ENCODE data around the gene CEP72.

CEP72 gene

GRCh38 chr5:608429-609370, 3.4 kb upstream of the CEP72 start:
- H3K79me2 ChIP-seq (ENCODE audit: insufficient read depth, low read length) = peaks cover 17% of the 10 kb centered on the region
- H3K9me3 ChIP-seq (ENCODE audit: insufficient read depth, low read length, severe bottlenecking) = no peaks in the 10 kb centered on the region
- no peak overlapping the region for H3K9ac ChIP-seq (ENCODE audit: low read depth, low read length)
- H3K4me2 ChIP-seq (ENCODE audit: insufficient read depth, low read length) = no peak overlapping the region
- TF ChIP-seq, protein P1, sequence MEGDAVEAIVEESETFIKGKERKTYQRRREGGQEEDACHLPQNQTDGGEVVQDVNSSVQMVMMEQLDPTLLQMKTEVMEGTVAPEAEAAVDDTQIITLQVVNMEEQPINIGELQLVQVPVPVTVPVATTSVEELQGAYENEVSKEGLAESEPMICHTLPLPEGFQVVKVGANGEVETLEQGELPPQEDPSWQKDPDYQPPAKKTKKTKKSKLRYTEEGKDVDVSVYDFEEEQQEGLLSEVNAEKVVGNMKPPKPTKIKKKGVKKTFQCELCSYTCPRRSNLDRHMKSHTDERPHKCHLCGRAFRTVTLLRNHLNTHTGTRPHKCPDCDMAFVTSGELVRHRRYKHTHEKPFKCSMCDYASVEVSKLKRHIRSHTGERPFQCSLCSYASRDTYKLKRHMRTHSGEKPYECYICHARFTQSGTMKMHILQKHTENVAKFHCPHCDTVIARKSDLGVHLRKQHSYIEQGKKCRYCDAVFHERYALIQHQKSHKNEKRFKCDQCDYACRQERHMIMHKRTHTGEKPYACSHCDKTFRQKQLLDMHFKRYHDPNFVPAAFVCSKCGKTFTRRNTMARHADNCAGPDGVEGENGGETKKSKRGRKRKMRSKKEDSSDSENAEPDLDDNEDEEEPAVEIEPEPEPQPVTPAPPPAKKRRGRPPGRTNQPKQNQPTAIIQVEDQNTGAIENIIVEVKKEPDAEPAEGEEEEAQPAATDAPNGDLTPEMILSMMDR (IDR thresholded peaks at IDR 0.05; ENCODE audit: borderline replicate concordance, extremely low read depth, low read length, poor library complexity, severe bottlenecking) = no peak
- no peak for TF ChIP-seq EZH2 (IDR thresholded peaks at IDR 0.05; ENCODE audit: borderline replicate concordance, low read depth, low read length, severe bottlenecking)
- no peaks in the 10 kb centered on the region for H3K27me3 ChIP-seq (ENCODE audit: insufficient read depth, low read length, poor library complexity)
- H3K4me1 ChIP-seq (ENCODE audit: insufficient read depth, low read length) = peaks cover 24% of the 10 kb centered on the region
- no peaks in the 10 kb centered on the region for H3K36me3 ChIP-seq (ENCODE audit: insufficient read depth, low read length)
- no peak overlapping the region for H3K27ac ChIP-seq (ENCODE audit: low read length)
- DNase-seq (no peak), ATAC-seq (ENCODE audit: insufficient read depth, low read depth) (no peak)
- peaks cover 7% of the 10 kb centered on the region for H4K20me1 ChIP-seq (ENCODE audit: insufficient read depth, low read length)
- no peak overlapping the region for H2AFZ ChIP-seq (ENCODE audit: low read depth, low read length)
- no peak overlapping the region for H3K4me3 ChIP-seq (ENCODE audit: low read depth in 1 of 2, low read length in 2 of 2)

DNA sequence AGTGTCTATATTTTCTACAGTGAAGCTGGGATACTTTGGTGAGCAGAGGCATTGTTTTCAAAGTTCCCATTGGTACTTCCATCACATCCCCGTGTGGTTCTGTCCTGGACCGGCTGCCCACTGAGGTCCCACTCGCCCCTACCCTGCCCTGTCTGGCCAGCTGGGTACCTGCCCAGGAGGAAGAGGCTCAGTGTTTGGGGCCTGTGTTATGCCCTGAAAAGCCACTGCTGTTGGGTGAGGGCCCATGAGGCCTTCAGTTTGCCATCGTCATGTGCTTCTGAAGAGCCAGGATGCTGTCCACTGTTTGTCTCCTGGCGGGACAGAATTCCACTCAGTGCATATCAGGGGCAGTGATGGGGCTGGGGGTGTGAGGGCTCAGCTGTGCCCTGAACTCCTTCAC, 2.6 kb upstream of the CEP72 start:
- no peak overlapping the region for H3K9ac ChIP-seq (ENCODE audit: low read depth, low read length)
- H4K20me1 ChIP-seq (ENCODE audit: insufficient read depth, low read length) = peaks cover 7% of the 10 kb centered on the region; the same call in 1 of the 2 replicates
- H2AFZ ChIP-seq (ENCODE audit: low read depth, low read length) = no peak overlapping the region
- peaks cover 25% of the 10 kb centered on the region for H3K79me2 ChIP-seq (ENCODE audit: insufficient read depth, low read length)
- H3K27me3 ChIP-seq (ENCODE audit: insufficient read depth, low read length, poor library complexity) = no peaks in the 10 kb centered on the region
- TF ChIP-seq, protein P1 (IDR thresholded peaks at IDR 0.05; ENCODE audit: borderline replicate concordance, extremely low read depth, low read length, poor library complexity, severe bottlenecking) = no peak
- TF ChIP-seq EZH2 (IDR thresholded peaks at IDR 0.05; ENCODE audit: borderline replicate concordance, low read depth, low read length, severe bottlenecking) = no peak
- H3K27ac ChIP-seq (ENCODE audit: low read length) = no peak overlapping the region
- H3K9me3 ChIP-seq (ENCODE audit: insufficient read depth, low read length, severe bottlenecking) = no peaks in the 10 kb centered on the region
- H3K4me2 ChIP-seq (ENCODE audit: insufficient read depth, low read length) = no peak overlapping the region
- DNase-seq = no peak
- H3K36me3 ChIP-seq (ENCODE audit: insufficient read depth, low read length) = peaks cover 2% of the 10 kb centered on the region
- H3K4me1 ChIP-seq (ENCODE audit: insufficient read depth, low read length) = peaks cover 32% of the 10 kb centered on the region
- H3K4me3 ChIP-seq (ENCODE audit: low read depth in 1 of 2, low read length in 2 of 2) = no peak overlapping the region
- no peak for ATAC-seq (ENCODE audit: insufficient read depth, low read depth)

- no peak overlapping the region for H3K27ac ChIP-seq (ENCODE audit: low read length)
- H3K4me3 ChIP-seq (ENCODE audit: low read depth in 1 of 2, low read length in 2 of 2) = no peak overlapping the region
- H3K9ac ChIP-seq (ENCODE audit: low read depth, low read length) = no peak overlapping the region
- peak overlapping the region; percentile 98; the same call in 1 of the 2 replicates for H3K4me2 ChIP-seq (ENCODE audit: insufficient read depth, low read length)
- peaks cover 32% of the 10 kb centered on the region for H3K79me2 ChIP-seq (ENCODE audit: insufficient read depth, low read length)
- peaks cover under 1% of the 10 kb centered on the region for H3K9me3 ChIP-seq (ENCODE audit: insufficient read depth, low read length, severe bottlenecking)
- TF ChIP-seq, protein P1 (IDR thresholded peaks at IDR 0.05; ENCODE audit: borderline replicate concordance, extremely low read depth, low read length, poor library complexity, severe bottlenecking) = no peak
- TF ChIP-seq EZH2 (IDR thresholded peaks at IDR 0.05; ENCODE audit: borderline replicate concordance, low read depth, low read length, severe bottlenecking) = no peak
- ATAC-seq (ENCODE audit: insufficient read depth, low read depth) (no peak), DNase-seq (no peak)
- peaks cover 7% of the 10 kb centered on the region; the same call in 1 of the 2 replicates for H4K20me1 ChIP-seq (ENCODE audit: insufficient read depth, low read length)
- H2AFZ ChIP-seq (ENCODE audit: low read depth, low read length) = no peak overlapping the region
- no peaks in the 10 kb centered on the region for H3K27me3 ChIP-seq (ENCODE audit: insufficient read depth, low read length, poor library complexity)
- peaks cover 9% of the 10 kb centered on the region for H3K36me3 ChIP-seq (ENCODE audit: insufficient read depth, low read length)
- peaks cover 37% of the 10 kb centered on the region for H3K4me1 ChIP-seq (ENCODE audit: insufficient read depth, low read length)
Observed at GRCh38 chr5:610011-610743, 2.0 kb upstream of the CEP72 start.
